ENCODE results near the gene RNF19B. TPM values are rescaled to one million over a fixed set of nuclear protein-coding genes. Genes with fewer than 3 reads are reported as not detected.

RNF19B gene
- total RNA-seq, 1 experiment from 2014 or later = 22.5 TPM

- H3K27me3 ChIP-seq (ENCODE audit: insufficient read depth, low read length) = no peaks in the 10 kb centered on the region
- no peaks in the 10 kb centered on the region for H3K9me2 ChIP-seq (ENCODE audit: insufficient read depth)
- no peak overlapping the region for H3K4me3 ChIP-seq (replicated peaks in 1 of 2; ENCODE audit: low read depth in 1 of 2, low read length in 2 of 2)
- BruUV-seq (replicated peaks) = no TSS peak
- no peaks in the 10 kb centered on the region for H3K9me3 ChIP-seq (ENCODE audit: control insufficient read depth in 1 of 2, insufficient read depth in 1 of 2, low read depth in 1 of 2, low read length in 2 of 2)
- H3K79me2 ChIP-seq (ENCODE audit: insufficient read depth, low read length) = peaks cover 6% of the 10 kb centered on the region; the same call in 1 of the 2 replicates
- TF ChIP-seq POLR2A (IDR thresholded peaks at IDR 0.05; ENCODE audit: borderline replicate concordance, extremely low read depth, insufficient read depth, insufficient read length) = no peak
- no peak for TF ChIP-seq CEBPB (IDR thresholded peaks at IDR 0.05; ENCODE audit: low read depth)
- TF ChIP-seq ZFX (IDR thresholded peaks at IDR 0.05) = no peak
- no peak for TF ChIP-seq EZH2 (IDR thresholded peaks at IDR 0.05)
- TF ChIP-seq, protein P1, sequence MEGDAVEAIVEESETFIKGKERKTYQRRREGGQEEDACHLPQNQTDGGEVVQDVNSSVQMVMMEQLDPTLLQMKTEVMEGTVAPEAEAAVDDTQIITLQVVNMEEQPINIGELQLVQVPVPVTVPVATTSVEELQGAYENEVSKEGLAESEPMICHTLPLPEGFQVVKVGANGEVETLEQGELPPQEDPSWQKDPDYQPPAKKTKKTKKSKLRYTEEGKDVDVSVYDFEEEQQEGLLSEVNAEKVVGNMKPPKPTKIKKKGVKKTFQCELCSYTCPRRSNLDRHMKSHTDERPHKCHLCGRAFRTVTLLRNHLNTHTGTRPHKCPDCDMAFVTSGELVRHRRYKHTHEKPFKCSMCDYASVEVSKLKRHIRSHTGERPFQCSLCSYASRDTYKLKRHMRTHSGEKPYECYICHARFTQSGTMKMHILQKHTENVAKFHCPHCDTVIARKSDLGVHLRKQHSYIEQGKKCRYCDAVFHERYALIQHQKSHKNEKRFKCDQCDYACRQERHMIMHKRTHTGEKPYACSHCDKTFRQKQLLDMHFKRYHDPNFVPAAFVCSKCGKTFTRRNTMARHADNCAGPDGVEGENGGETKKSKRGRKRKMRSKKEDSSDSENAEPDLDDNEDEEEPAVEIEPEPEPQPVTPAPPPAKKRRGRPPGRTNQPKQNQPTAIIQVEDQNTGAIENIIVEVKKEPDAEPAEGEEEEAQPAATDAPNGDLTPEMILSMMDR (IDR thresholded peaks at IDR 0.05 in 2 of 3, conservative IDR thresholded peaks at IDR 0.05 in 1 of 3; ENCODE audit: borderline replicate concordance in 1 of 3, insufficient read depth in 1 of 3, low read depth in 2 of 3, low read length in 2 of 3) = no peak
- TF ChIP-seq POLR2AphosphoS5 (IDR thresholded peaks at IDR 0.05; ENCODE audit: low read depth, low read length) = no peak
- no peak for TF ChIP-seq YY1 (IDR thresholded peaks at IDR 0.05; ENCODE audit: extremely low read depth, insufficient replicate concordance, low read depth, low read length)
- no peak for TF ChIP-seq CBX3 (IDR thresholded peaks at IDR 0.05; ENCODE audit: low read depth)
- TF ChIP-seq MAX (IDR thresholded peaks at IDR 0.05) = no peak
- TF ChIP-seq, protein P2, sequence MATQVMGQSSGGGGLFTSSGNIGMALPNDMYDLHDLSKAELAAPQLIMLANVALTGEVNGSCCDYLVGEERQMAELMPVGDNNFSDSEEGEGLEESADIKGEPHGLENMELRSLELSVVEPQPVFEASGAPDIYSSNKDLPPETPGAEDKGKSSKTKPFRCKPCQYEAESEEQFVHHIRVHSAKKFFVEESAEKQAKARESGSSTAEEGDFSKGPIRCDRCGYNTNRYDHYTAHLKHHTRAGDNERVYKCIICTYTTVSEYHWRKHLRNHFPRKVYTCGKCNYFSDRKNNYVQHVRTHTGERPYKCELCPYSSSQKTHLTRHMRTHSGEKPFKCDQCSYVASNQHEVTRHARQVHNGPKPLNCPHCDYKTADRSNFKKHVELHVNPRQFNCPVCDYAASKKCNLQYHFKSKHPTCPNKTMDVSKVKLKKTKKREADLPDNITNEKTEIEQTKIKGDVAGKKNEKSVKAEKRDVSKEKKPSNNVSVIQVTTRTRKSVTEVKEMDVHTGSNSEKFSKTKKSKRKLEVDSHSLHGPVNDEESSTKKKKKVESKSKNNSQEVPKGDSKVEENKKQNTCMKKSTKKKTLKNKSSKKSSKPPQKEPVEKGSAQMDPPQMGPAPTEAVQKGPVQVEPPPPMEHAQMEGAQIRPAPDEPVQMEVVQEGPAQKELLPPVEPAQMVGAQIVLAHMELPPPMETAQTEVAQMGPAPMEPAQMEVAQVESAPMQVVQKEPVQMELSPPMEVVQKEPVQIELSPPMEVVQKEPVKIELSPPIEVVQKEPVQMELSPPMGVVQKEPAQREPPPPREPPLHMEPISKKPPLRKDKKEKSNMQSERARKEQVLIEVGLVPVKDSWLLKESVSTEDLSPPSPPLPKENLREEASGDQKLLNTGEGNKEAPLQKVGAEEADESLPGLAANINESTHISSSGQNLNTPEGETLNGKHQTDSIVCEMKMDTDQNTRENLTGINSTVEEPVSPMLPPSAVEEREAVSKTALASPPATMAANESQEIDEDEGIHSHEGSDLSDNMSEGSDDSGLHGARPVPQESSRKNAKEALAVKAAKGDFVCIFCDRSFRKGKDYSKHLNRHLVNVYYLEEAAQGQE (IDR thresholded peaks at IDR 0.05; ENCODE audit: low read depth) = no peak
- no peak for TF ChIP-seq FOSL1 (IDR thresholded peaks at IDR 0.05; ENCODE audit: low read depth)
- no peak for TF ChIP-seq SIN3A (IDR thresholded peaks at IDR 0.05; ENCODE audit: low read depth)
- no peak for TF ChIP-seq RAD21 (IDR thresholded peaks at IDR 0.05; ENCODE audit: low read depth)
- no peak for TF ChIP-seq ELF1 (IDR thresholded peaks at IDR 0.05; ENCODE audit: borderline replicate concordance, low read depth)
- TF ChIP-seq JUND (IDR thresholded peaks at IDR 0.05) = no peak
- no peak for TF ChIP-seq TCF7L2 (IDR thresholded peaks at IDR 0.05; ENCODE audit: borderline replicate concordance, extremely low read depth, insufficient read depth, insufficient read length)
- TF ChIP-seq EGR1 (IDR thresholded peaks at IDR 0.05; ENCODE audit: low read depth) = no peak
- TF ChIP-seq ZBTB33 (IDR thresholded peaks at IDR 0.05; ENCODE audit: extremely low read depth, insufficient replicate concordance, low read length) = no peak
- TF ChIP-seq, protein P3, sequence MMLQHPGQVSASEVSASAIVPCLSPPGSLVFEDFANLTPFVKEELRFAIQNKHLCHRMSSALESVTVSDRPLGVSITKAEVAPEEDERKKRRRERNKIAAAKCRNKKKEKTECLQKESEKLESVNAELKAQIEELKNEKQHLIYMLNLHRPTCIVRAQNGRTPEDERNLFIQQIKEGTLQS (IDR thresholded peaks at IDR 0.05) = no peak
- H3K27ac ChIP-seq (ENCODE audit: low read depth, low read length) = no peak overlapping the region
- DNase-seq (ENCODE audit: low read depth, low spot score) (no peak), ATAC-seq (no peak)
- ChIA-PET CTCF (no interaction called here), RAD21 (ENCODE audit: low non-redundant PET in 1 of 2, low total read pairs in 2 of 2, uncharacterized antibody in 2 of 2, unreplicated experiment in 2 of 2) (no interaction called here), POLR2A (no interaction called here)
- H2AFZ ChIP-seq (ENCODE audit: low read depth, low read length, poor library complexity, severe bottlenecking) = no peak overlapping the region
- peaks cover 19 to 32% of the 10 kb centered on the region in 2 experiments; a peak in 3 of 4 replicates for H3K4me1 ChIP-seq (ENCODE audit: control insufficient read depth in 1 of 2, insufficient read depth in 2 of 2, low read length in 2 of 2)
- H3K4me2 ChIP-seq (ENCODE audit: low read length) = no peak overlapping the region; the same call in 1 of the 2 replicates
- intact Hi-C loops (cut with micrococcal nuclease) = loop anchor here (10.0 kb wide), 1 partner anchor 152 kb away; no protein-coding TSS in a partner anchor
- H4K20me1 ChIP-seq (ENCODE audit: insufficient read depth) = no peaks in the 10 kb centered on the region
- peaks cover 0 to 1% of the 10 kb centered on the region in 2 experiments; a peak in 2 of 4 replicates for H3K36me3 ChIP-seq (ENCODE audit: control insufficient read depth in 1 of 2, insufficient read depth in 2 of 2, low read length in 2 of 2)
- no peak overlapping the region for H3K9ac ChIP-seq (ENCODE audit: low read length)
Measured at GRCh38 chr1:32902535-32902920, 62.1 kb downstream of the RNF19B start.

Measured in HCT116 (cell line).